ENCODE measurements around the gene GGT1. TPM values are rescaled to one million over a fixed set of nuclear protein-coding genes. Genes with fewer than 3 reads are reported as not detected.
"Not testable (repeated sequence)": the region's sequence is repeated elsewhere in the genome, so short reads cannot be mapped to it uniquely, and the experiment has no call there.

GGT1 gene
- total RNA-seq (23.4 TPM), polyA plus RNA-seq (10 to 100 TPM; 12.9 to 17.0 (median 16.5) TPM)

GRCh38 chr22:24602847-24603769, at the start of gene GGT1:
TSS of gene GGT1 (plus strand) at chr22:24603193. CDS start at chr22:24611082, 7,889 bp downstream.
- H3K36me3 Mint-ChIP-seq; H3K27ac ChIP-seq (ENCODE audit: insufficient read depth, low read length, poor library complexity, severe bottlenecking); ATAC-seq (ENCODE audit: low read depth in 2 of 2); H3K36me3 ChIP-seq (ENCODE audit: control insufficient read depth, insufficient read depth, low read length); DNase-seq; H3K9me3 Mint-ChIP-seq; H3K4me3 ChIP-seq (ENCODE audit: low read depth, low read length); H3K9me3 ChIP-seq (ENCODE audit: control insufficient read depth in 2 of 2, low read length in 2 of 2); H3K27me3 Mint-ChIP-seq; H3K27me3 ChIP-seq (ENCODE audit: control insufficient read depth, insufficient read depth, low read length): not testable (repeated sequence)
- H3K4me3 Mint-ChIP-seq, result peak within 1 kb of the TSS in 3 of 4 donors; percentile 59 to 81 (median 63)
- peaks cover 14% of the 10 kb centered on the region for H3K4me1 ChIP-seq (ENCODE audit: control insufficient read depth, insufficient read depth, low read length, poor library complexity, severe bottlenecking)
- H3K27ac Mint-ChIP-seq, result peak within 1 kb of the TSS; percentile 65 to 85 (median 83)
- H3K4me1 Mint-ChIP-seq, result peaks cover 4 to 37% (median 16%) of the 10 kb centered on the region in 4 donors

- DNase-seq (no peak), ATAC-seq (ENCODE audit: low read depth in 2 of 2) (no peak)
- Mint-ChIP-seq H3K4me1 (peaks cover 4 to 68% (median 44%) of the 10 kb centered on the region in 4 donors), H3K9me3 (no peaks in the 10 kb centered on the region), H3K36me3 (peaks cover 26% of the 10 kb centered on the region), H3K27ac (peak overlapping the region; percentile 58 to 99 (median 93)), H3K27me3 (no peaks in the 10 kb centered on the region), H3K4me3 (peak overlapping the region; percentile 92 to 99 (median 97))
- peak overlapping the region; percentile 93 for H3K27ac ChIP-seq (ENCODE audit: insufficient read depth, low read length, poor library complexity, severe bottlenecking)
- H3K36me3 ChIP-seq (ENCODE audit: control insufficient read depth, insufficient read depth, low read length), result peaks cover 21% of the 10 kb centered on the region
- peaks cover 41% of the 10 kb centered on the region for H3K4me1 ChIP-seq (ENCODE audit: control insufficient read depth, insufficient read depth, low read length, poor library complexity, severe bottlenecking)
- H3K27me3 ChIP-seq (ENCODE audit: control insufficient read depth, insufficient read depth, low read length), result no peaks in the 10 kb centered on the region
- peak overlapping the region; percentile 86 for H3K4me3 ChIP-seq (ENCODE audit: low read depth, low read length)
- no peaks in the 10 kb centered on the region for H3K9me3 ChIP-seq (ENCODE audit: control insufficient read depth in 2 of 2, low read length in 2 of 2)
Observed at GRCh38 chr22:24553597-24554312, 49.2 kb upstream of the GGT1 start.

GRCh38 chr22:24554313-24555164, 48.5 kb upstream of the GGT1 start, which contains the start of gene GUCD1:
TSS of gene GUCD1 (minus strand) at chr22:24555138. CDS start at chr22:24554991, 147 bp downstream.
- no peaks in the 10 kb centered on the region for H3K27me3 Mint-ChIP-seq
- H3K4me1 ChIP-seq (ENCODE audit: control insufficient read depth, insufficient read depth, low read length, poor library complexity, severe bottlenecking), result peaks cover 41% of the 10 kb centered on the region

GRCh38 chr22:24555165-24556039, 47.6 kb upstream of the GGT1 start, which contains the start of gene SNRPD3:
TSS of gene SNRPD3 (plus strand) at chr22:24555999. CDS start at chr22:24557675, 1,676 bp downstream.
- peaks cover 26% of the 10 kb centered on the region for H3K36me3 ChIP-seq (ENCODE audit: control insufficient read depth, insufficient read depth, low read length)
- Mint-ChIP-seq H3K27ac (peak within 1 kb of the TSS; percentile 97 to 99 (median 98)), H3K27me3 (no peaks in the 10 kb centered on the region), H3K4me3 (peak within 1 kb of the TSS; percentile 96 to 99 (median 97)), H3K9me3 (no peaks in the 10 kb centered on the region), H3K36me3 (peaks cover 31% of the 10 kb centered on the region), H3K4me1 (peaks cover 4 to 80% (median 49%) of the 10 kb centered on the region in 4 donors)
- ATAC-seq (ENCODE audit: low read depth in 2 of 2) (peak; percentile 86), DNase-seq (peak; percentile 97 to 100 (median 99))
- H3K27ac ChIP-seq (ENCODE audit: insufficient read depth, low read length, poor library complexity, severe bottlenecking), result peak within 1 kb of the TSS; percentile 93
- peak within 1 kb of the TSS; percentile 98 for H3K4me3 ChIP-seq (ENCODE audit: low read depth, low read length)
- no peaks in the 10 kb centered on the region for H3K27me3 ChIP-seq (ENCODE audit: control insufficient read depth, insufficient read depth, low read length)
- H3K4me1 ChIP-seq (ENCODE audit: control insufficient read depth, insufficient read depth, low read length, poor library complexity, severe bottlenecking), result peaks cover 41% of the 10 kb centered on the region
- no peaks in the 10 kb centered on the region for H3K9me3 ChIP-seq (ENCODE audit: control insufficient read depth in 2 of 2, low read length in 2 of 2)

More at GRCh38 chr22:24554313-24555164, 48.5 kb upstream of the GGT1 start, which contains the start of gene GUCD1:
- H3K27ac ChIP-seq (ENCODE audit: insufficient read depth, low read length, poor library complexity, severe bottlenecking), result peak within 1 kb of the TSS; percentile 93
- no peak for ATAC-seq (ENCODE audit: low read depth in 2 of 2)
- peak; percentile 7 to 44 (median 19) for DNase-seq
- H3K9me3 ChIP-seq (ENCODE audit: control insufficient read depth in 2 of 2, low read length in 2 of 2), result no peaks in the 10 kb centered on the region
- peaks cover 34% of the 10 kb centered on the region for H3K36me3 Mint-ChIP-seq
- H3K9me3 Mint-ChIP-seq, result no peaks in the 10 kb centered on the region
- H3K27me3 ChIP-seq (ENCODE audit: control insufficient read depth, insufficient read depth, low read length), result no peaks in the 10 kb centered on the region
- H3K4me3 Mint-ChIP-seq, result peak within 1 kb of the TSS; percentile 96 to 99 (median 97)
- peak within 1 kb of the TSS; percentile 97 to 99 (median 98) for H3K27ac Mint-ChIP-seq
- H3K4me1 Mint-ChIP-seq, result peaks cover 4 to 76% (median 48%) of the 10 kb centered on the region in 4 donors
- peak within 1 kb of the TSS; percentile 98 for H3K4me3 ChIP-seq (ENCODE audit: low read depth, low read length)
- peaks cover 26% of the 10 kb centered on the region for H3K36me3 ChIP-seq (ENCODE audit: control insufficient read depth, insufficient read depth, low read length)

- Histone ChIP-seq H3K27me3 (ENCODE audit: control insufficient read depth, insufficient read depth, low read length) (no peaks in the 10 kb centered on the region), H3K27ac (ENCODE audit: insufficient read depth, low read length, poor library complexity, severe bottlenecking) (no peak overlapping the region), H3K36me3 (ENCODE audit: control insufficient read depth, insufficient read depth, low read length) (peaks cover 47% of the 10 kb centered on the region), H3K4me1 (ENCODE audit: control insufficient read depth, insufficient read depth, low read length, poor library complexity, severe bottlenecking) (peaks cover 42% of the 10 kb centered on the region), H3K4me3 (ENCODE audit: low read depth, low read length) (no peak overlapping the region), H3K9me3 (ENCODE audit: control insufficient read depth in 2 of 2, low read length in 2 of 2) (no peaks in the 10 kb centered on the region)
- no peaks in the 10 kb centered on the region for H3K27me3 Mint-ChIP-seq
- no peaks in the 10 kb centered on the region for H3K9me3 Mint-ChIP-seq
- no peak overlapping the region for H3K27ac Mint-ChIP-seq
- ATAC-seq (ENCODE audit: low read depth in 2 of 2), result no peak
- peak overlapping the region; percentile 22 to 81 (median 52) for H3K4me3 Mint-ChIP-seq
- peaks cover 38% of the 10 kb centered on the region for H3K36me3 Mint-ChIP-seq
- peaks cover 9 to 76% (median 48%) of the 10 kb centered on the region in 4 donors for H3K4me1 Mint-ChIP-seq
- DNase-seq, result no peak
Observed at GRCh38 chr22:24559471-24559870, 43.5 kb upstream of the GGT1 start.

- ATAC-seq (ENCODE audit: low read depth in 2 of 2), result no peak
- Histone ChIP-seq H3K4me3 (ENCODE audit: low read depth, low read length) (no peak overlapping the region), H3K9me3 (ENCODE audit: control insufficient read depth in 2 of 2, low read length in 2 of 2) (no peaks in the 10 kb centered on the region), H3K36me3 (ENCODE audit: control insufficient read depth, insufficient read depth, low read length) (peaks cover 63% of the 10 kb centered on the region), H3K4me1 (ENCODE audit: control insufficient read depth, insufficient read depth, low read length, poor library complexity, severe bottlenecking) (peaks cover 19% of the 10 kb centered on the region), H3K27me3 (ENCODE audit: control insufficient read depth, insufficient read depth, low read length) (no peaks in the 10 kb centered on the region), H3K27ac (ENCODE audit: insufficient read depth, low read length, poor library complexity, severe bottlenecking) (no peak overlapping the region)
- Mint-ChIP-seq H3K27ac (no peak overlapping the region), H3K4me1 (peaks cover 13 to 72% (median 41%) of the 10 kb centered on the region in 4 donors), H3K36me3 (peaks cover 32% of the 10 kb centered on the region), H3K27me3 (no peaks in the 10 kb centered on the region), H3K9me3 (no peaks in the 10 kb centered on the region), H3K4me3 (no peak overlapping the region)
- no peak for DNase-seq
Observed at GRCh38 chr22:24563246-24563645, 39.7 kb upstream of the GGT1 start.
